Prostate gland (tissue), 2 donors: ENCODE results near the gene TMEM151A. TPM values are rescaled to one million over a fixed set of nuclear protein-coding genes. Genes with fewer than 3 reads are reported as not detected.
A peak's percentile ranks its signal among the peaks of the same experiment; 100 is the strongest.

ENCODE experiments used
- DNase-seq: peaks from one replicate; pipeline ENCODE4 v3.0.0-alpha.2; 2019; ENCODE audit warnings: low spot score
- H3K27ac ChIP-seq, 2 donors: fragments of 200-600 bp; sonication (generic); 2 replicates each; pipeline ENCODE4 v1.5.1; 2017 to 2019
- H3K27me3 ChIP-seq: fragments of 200-600 bp; sonication (generic); replicated peaks from 2 replicates; pipeline ENCODE4 v1.5.1; 2019; ENCODE audit not compliant: insufficient read depth
- H3K36me3 ChIP-seq, 2 donors: fragments of 200-600 bp; sonication (generic); 1 replicate in 1 of 2; 2 replicates in 1 of 2; pipeline versions ENCODE4 v1.5.1 to v1.8.1; 2017 to 2019
- H3K4me1 ChIP-seq: fragments of 200-600 bp; sonication (generic); replicated peaks from 2 replicates; pipeline ENCODE4 v1.5.1; 2019
- H3K4me3 ChIP-seq, 2 donors: fragments of 200-600 bp; sonication (generic); 2 replicates each; pipeline ENCODE4 v1.5.1; 2017 to 2019
- H3K9me3 ChIP-seq: fragments of 200-600 bp; sonication (generic); 2 replicates; pipeline ENCODE4 v1.5.1; 2017
- CTCF ChIP-seq, 4 experiments: fragments of 200-600 bp in 2 of 4; fragments of 450-650 bp in 2 of 4; sonication (generic) in 2 of 4; IDR thresholded peaks; 1 replicate in 3 of 4; 2 replicates in 1 of 4; pipeline ENCODE4 v1.5.1; 2016 to 2019; ENCODE audit warnings: antibody characterized with exemption in 4 of 4, mild to moderate bottlenecking in 2 of 4, moderate library complexity in 2 of 4
- POLR2A ChIP-seq: fragments of 450-650 bp; IDR thresholded peaks from one replicate; pipeline ENCODE4 v1.6.1; 2016; ENCODE audit warnings: antibody characterized with exemption, mild to moderate bottlenecking
- POLR2AphosphoS5 ChIP-seq: sonication (generic); formaldehyde crosslinking; IDR thresholded peaks from one replicate; pipeline ENCODE4 v1.6.1; 2017; ENCODE audit warnings: antibody characterized with exemption
- WGBS: methylation state at CpG from one replicate; pipeline ENCODE4 v1.1.5; 2018; 5-methylcytosine and 5-hydroxymethylcytosine counted together
- intact Hi-C: fragments of 100-400 bp; cut with DNase I; formaldehyde crosslinking; loops from one replicate; pipeline ENCODE4 v1.14.2; 2022
- total RNA-seq, 2 donors: library from RNA; depleted of rRNA; stranded (reverse); fragments of >200 nt; gene quantifications; one replicate each; pipeline ENCODE4 v1.1.0, GENCODE V29; 2016

TMEM151A gene
- total RNA-seq, 2 donors from 2014 or later = 0.17 to 0.50 TPM

GRCh38 chr11:66333220-66333877 lies 41.7 kb downstream of the TMEM151A start:
- intact Hi-C loops = no loop called here
- Histone ChIP-seq H3K4me3 (no peak overlapping the region), H3K27me3 (no peaks in the 10 kb centered on the region), H3K36me3 (no peaks in the 10 kb centered on the region), H3K4me1 (peaks cover 9% of the 10 kb centered on the region), H3K9me3 (no peaks in the 10 kb centered on the region), H3K27ac (no peak overlapping the region)
- 88% methylated on average over 19 of the region's 19 CpGs for WGBS
- TF ChIP-seq POLR2AphosphoS5 (no peak), POLR2A (no peak)
- DNase-seq = no peak

- no peak overlapping the region for H3K27ac ChIP-seq
- no peak for DNase-seq
- H3K4me1 ChIP-seq = peaks cover 9% of the 10 kb centered on the region
- WGBS = 85% methylated on average over 27 of the region's 29 CpGs
- H3K4me3 ChIP-seq = no peak overlapping the region
- no peak for TF ChIP-seq CTCF (IDR thresholded peaks at IDR 0.05)
- no peak for TF ChIP-seq POLR2A
- TF ChIP-seq POLR2AphosphoS5 = no peak
- no peaks in the 10 kb centered on the region for H3K9me3 ChIP-seq
- H3K27me3 ChIP-seq = no peaks in the 10 kb centered on the region
- intact Hi-C loops = no loop called here
- H3K36me3 ChIP-seq = no peaks in the 10 kb centered on the region
These were observed 42.4 kb downstream of the TMEM151A start for GRCh38 chr11:66333896-66334604.

GRCh38 chr11:66334605-66335442 lies 43.1 kb downstream of the TMEM151A start:
- H3K4me1 ChIP-seq = peaks cover 9% of the 10 kb centered on the region
- intact Hi-C loops = no loop called here
- no peak for DNase-seq
- no peaks in the 10 kb centered on the region for H3K27me3 ChIP-seq
- peak overlapping the region in 1 of 2 donors; percentile 48 for H3K4me3 ChIP-seq
- no peaks in the 10 kb centered on the region for H3K9me3 ChIP-seq
- H3K36me3 ChIP-seq = peaks cover 4% of the 10 kb centered on the region in 2 donors
- TF ChIP-seq POLR2A (no peak), POLR2AphosphoS5 (no peak), CTCF (IDR thresholded peaks at IDR 0.05) (no peak)
- WGBS = 77% methylated on average over 29 of the region's 42 CpGs
- H3K27ac ChIP-seq = no peak overlapping the region

GRCh38 chr11:66335531-66336233 lies 44.0 kb downstream of the TMEM151A start:
- TF ChIP-seq POLR2AphosphoS5 (no peak), CTCF (IDR thresholded peaks at IDR 0.05) (no peak), POLR2A (no peak)
- H3K27me3 ChIP-seq = no peaks in the 10 kb centered on the region
- H3K36me3 ChIP-seq = peaks cover 10 to 12% of the 10 kb centered on the region in 2 donors
- intact Hi-C loops = no loop called here
- peak overlapping the region; percentile 61 to 75 for H3K27ac ChIP-seq
- peak overlapping the region; percentile 39 to 48 for H3K4me3 ChIP-seq
- peaks cover 9% of the 10 kb centered on the region for H3K4me1 ChIP-seq
- H3K9me3 ChIP-seq = no peaks in the 10 kb centered on the region
- no peak for DNase-seq
- 9% methylated on average over 35 of the region's 35 CpGs for WGBS
